HCT116 (cell line): Measurements from ENCODE around the gene ITK.

Source experiments
- CTCF ChIP-seq, 3 experiments: fragments of 200-600 bp in 1 of 3; sonication (generic) in 1 of 3; IDR thresholded peaks in 2 of 3; conservative IDR thresholded peaks in 1 of 3; 2 replicates each; pipeline ENCODE4 v1.5.1; 2012 to 2017; ENCODE audit warnings: low read depth in 2 of 3, low read length in 2 of 3, antibody characterized with exemption in 1 of 3, borderline replicate concordance in 1 of 3, control low read depth in 1 of 3, mild to moderate bottlenecking in 1 of 3, mixed read lengths in 1 of 3, mixed run types in 1 of 3, moderate library complexity in 1 of 3; ENCODE audit not compliant: insufficient read depth in 1 of 3
- EGR1 ChIP-seq: IDR thresholded peaks from 2 replicates; pipeline ENCODE4 v1.6.1; 2012; ENCODE audit warnings: low read depth
- EZH2 ChIP-seq: fragments of 200-600 bp; sonication (generic); IDR thresholded peaks from 2 replicates; pipeline ENCODE4 v1.6.1; 2017; ENCODE audit warnings: antibody characterized with exemption, mixed run types
- EZH2phosphoT487 ChIP-seq: fragments of 200-600 bp; IDR thresholded peaks from 2 replicates; pipeline ENCODE4 v1.6.1; 2018; ENCODE audit warnings: antibody characterized with exemption, borderline replicate concordance
- POLR2A ChIP-seq: IDR thresholded peaks from 2 replicates; pipeline ENCODE4 v1.7.0; 2011; ENCODE audit warnings: borderline replicate concordance; ENCODE audit not compliant: insufficient read depth, insufficient read length; ENCODE audit errors: extremely low read depth
- POLR2AphosphoS5 ChIP-seq: IDR thresholded peaks from 2 replicates; pipeline ENCODE4 v1.6.1; 2011; ENCODE audit warnings: mild to moderate bottlenecking, low read depth, low read length, moderate library complexity
- SIN3A ChIP-seq: IDR thresholded peaks from 2 replicates; pipeline ENCODE4 v1.6.1; 2012; ENCODE audit warnings: low read depth
- TCF7L2 ChIP-seq: IDR thresholded peaks from 2 replicates; pipeline ENCODE4 v1.7.0; 2011; ENCODE audit warnings: borderline replicate concordance, inconsistent platforms; ENCODE audit not compliant: insufficient read depth, insufficient read length; ENCODE audit errors: extremely low read depth
- ZNF274 ChIP-seq: fragments of 200-500 bp; sonication (Bioruptor generic); IDR thresholded peaks from 2 replicates; pipeline ENCODE4 v1.6.1; 2014; ENCODE audit warnings: mild to moderate bottlenecking, low read depth, low read length, inconsistent platforms
- TF ChIP-seq, protein P1 (sequence below): IDR thresholded peaks from 2 replicates; pipeline ENCODE4 v1.6.1; 2012; ENCODE audit warnings: low read depth
- TF ChIP-seq, protein P2 (sequence below): IDR thresholded peaks from 2 replicates; pipeline ENCODE4 v1.6.1; 2011; ENCODE audit warnings: mild to moderate bottlenecking, low read length, moderate library complexity; ENCODE audit not compliant: insufficient replicate concordance; ENCODE audit errors: extremely low read depth

DNA sequence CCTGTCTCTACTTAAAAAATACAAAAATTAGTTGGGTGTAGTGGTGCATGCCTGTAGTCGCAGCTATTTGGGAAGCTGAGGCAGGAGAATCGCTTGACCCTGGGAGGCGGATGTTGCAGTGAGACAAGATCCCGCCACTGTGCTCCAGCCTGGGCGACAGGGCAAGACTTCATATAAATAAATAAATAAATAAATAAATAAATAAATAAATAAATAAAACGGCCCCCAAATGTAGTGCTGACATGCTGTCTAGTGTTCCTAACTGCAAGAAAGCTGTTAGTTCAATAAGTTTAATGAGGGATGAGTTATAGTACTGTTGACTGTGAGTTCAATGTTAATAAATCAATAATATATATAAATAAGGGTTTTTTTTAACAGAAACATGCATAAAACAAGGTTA lies 77.8 kb downstream of the ITK start:
- TF ChIP-seq, protein P1, sequence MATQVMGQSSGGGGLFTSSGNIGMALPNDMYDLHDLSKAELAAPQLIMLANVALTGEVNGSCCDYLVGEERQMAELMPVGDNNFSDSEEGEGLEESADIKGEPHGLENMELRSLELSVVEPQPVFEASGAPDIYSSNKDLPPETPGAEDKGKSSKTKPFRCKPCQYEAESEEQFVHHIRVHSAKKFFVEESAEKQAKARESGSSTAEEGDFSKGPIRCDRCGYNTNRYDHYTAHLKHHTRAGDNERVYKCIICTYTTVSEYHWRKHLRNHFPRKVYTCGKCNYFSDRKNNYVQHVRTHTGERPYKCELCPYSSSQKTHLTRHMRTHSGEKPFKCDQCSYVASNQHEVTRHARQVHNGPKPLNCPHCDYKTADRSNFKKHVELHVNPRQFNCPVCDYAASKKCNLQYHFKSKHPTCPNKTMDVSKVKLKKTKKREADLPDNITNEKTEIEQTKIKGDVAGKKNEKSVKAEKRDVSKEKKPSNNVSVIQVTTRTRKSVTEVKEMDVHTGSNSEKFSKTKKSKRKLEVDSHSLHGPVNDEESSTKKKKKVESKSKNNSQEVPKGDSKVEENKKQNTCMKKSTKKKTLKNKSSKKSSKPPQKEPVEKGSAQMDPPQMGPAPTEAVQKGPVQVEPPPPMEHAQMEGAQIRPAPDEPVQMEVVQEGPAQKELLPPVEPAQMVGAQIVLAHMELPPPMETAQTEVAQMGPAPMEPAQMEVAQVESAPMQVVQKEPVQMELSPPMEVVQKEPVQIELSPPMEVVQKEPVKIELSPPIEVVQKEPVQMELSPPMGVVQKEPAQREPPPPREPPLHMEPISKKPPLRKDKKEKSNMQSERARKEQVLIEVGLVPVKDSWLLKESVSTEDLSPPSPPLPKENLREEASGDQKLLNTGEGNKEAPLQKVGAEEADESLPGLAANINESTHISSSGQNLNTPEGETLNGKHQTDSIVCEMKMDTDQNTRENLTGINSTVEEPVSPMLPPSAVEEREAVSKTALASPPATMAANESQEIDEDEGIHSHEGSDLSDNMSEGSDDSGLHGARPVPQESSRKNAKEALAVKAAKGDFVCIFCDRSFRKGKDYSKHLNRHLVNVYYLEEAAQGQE = no peak
- TF ChIP-seq POLR2A (no peak), SIN3A (no peak), CTCF (IDR thresholded peaks at IDR 0.05 in 2 of 3, conservative IDR thresholded peaks at IDR 0.05 in 1 of 3; ENCODE audit: borderline replicate concordance in 1 of 3, insufficient read depth in 1 of 3, low read depth in 2 of 3, low read length in 2 of 3) (no peak), ZNF274 (no peak), EZH2 (no peak), POLR2AphosphoS5 (no peak), TCF7L2 (no peak), EGR1 (no peak), EZH2phosphoT487 (no peak)
- TF ChIP-seq, protein P2, sequence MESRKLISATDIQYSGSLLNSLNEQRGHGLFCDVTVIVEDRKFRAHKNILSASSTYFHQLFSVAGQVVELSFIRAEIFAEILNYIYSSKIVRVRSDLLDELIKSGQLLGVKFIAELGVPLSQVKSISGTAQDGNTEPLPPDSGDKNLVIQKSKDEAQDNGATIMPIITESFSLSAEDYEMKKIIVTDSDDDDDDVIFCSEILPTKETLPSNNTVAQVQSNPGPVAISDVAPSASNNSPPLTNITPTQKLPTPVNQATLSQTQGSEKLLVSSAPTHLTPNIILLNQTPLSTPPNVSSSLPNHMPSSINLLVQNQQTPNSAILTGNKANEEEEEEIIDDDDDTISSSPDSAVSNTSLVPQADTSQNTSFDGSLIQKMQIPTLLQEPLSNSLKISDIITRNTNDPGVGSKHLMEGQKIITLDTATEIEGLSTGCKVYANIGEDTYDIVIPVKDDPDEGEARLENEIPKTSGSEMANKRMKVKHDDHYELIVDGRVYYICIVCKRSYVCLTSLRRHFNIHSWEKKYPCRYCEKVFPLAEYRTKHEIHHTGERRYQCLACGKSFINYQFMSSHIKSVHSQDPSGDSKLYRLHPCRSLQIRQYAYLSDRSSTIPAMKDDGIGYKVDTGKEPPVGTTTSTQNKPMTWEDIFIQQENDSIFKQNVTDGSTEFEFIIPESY = no peak
